Transverse colon (tissue), 4 donors: Measurements from ENCODE around the gene FHAD1.

Source experiments
- CTCF ChIP-seq, 5 experiments: fragments of 200-600 bp in 3 of 5; fragments of 450-650 bp in 2 of 5; sonication (generic) in 3 of 5; IDR thresholded peaks; 1 replicate in 2 of 5; 2 replicates in 3 of 5; pipeline ENCODE4 v1.5.1; 2016 to 2017; ENCODE audit warnings: antibody characterized with exemption in 5 of 5, inconsistent platforms in 3 of 5, mild to moderate bottlenecking in 2 of 5, moderate library complexity in 1 of 5
- POLR2A ChIP-seq: fragments of 450-650 bp; IDR thresholded peaks from one replicate; pipeline ENCODE4 v1.6.1; 2016; ENCODE audit warnings: antibody characterized with exemption, mild to moderate bottlenecking, moderate library complexity
- POLR2AphosphoS5 ChIP-seq, 3 donors: sonication (generic); formaldehyde crosslinking; IDR thresholded peaks; one replicate each; pipeline ENCODE4 v1.6.1; 2016; ENCODE audit warnings: antibody characterized with exemption in 3 of 3

- TF ChIP-seq POLR2A (no peak), CTCF (IDR thresholded peaks at IDR 0.05) (no peak), POLR2AphosphoS5 (IDR thresholded peaks at IDR 0.05) (no peak)
Measured at GRCh38 chr1:15277447-15277838, 30.4 kb downstream of the FHAD1 start.
